WTC11 (cell line): Measurements from ENCODE around the gene NOC2L. TPM values are rescaled to one million over a fixed set of nuclear protein-coding genes. Genes with fewer than 3 reads are reported as not detected.

Source experiments
- ATAC-seq: fragments of 200-7000 bp; cut with Tn5 transposase; 2 replicates; pipeline ENCODE4 v1.10.0; 2021; ENCODE audit warnings: mild to moderate bottlenecking, moderate library complexity
- CTCF ChIA-PET: fragments of 300-600 bp; sonication (Branson Sonifier 250); formaldehyde crosslinking; loops from one replicate; lab custom pipeline; 2021; ENCODE audit warnings: antibody characterized with exemption; lab: Charles Lee
- POLR2A ChIA-PET: fragments of 350-600 bp; sonication (Branson Sonifier 250); formaldehyde crosslinking; loops from one replicate; lab custom pipeline; 2021; ENCODE audit warnings: antibody characterized with exemption; lab: Charles Lee
- DNase-seq: peaks from one replicate; pipeline ENCODE4 v3.0.0; 2021; ENCODE audit warnings: low spot score
- H3K27ac Mint-ChIP-seq: 2 replicates; pipeline ENCODE4 v1.8.0; 2021; ENCODE audit warnings: mixed read lengths
- H3K27me3 Mint-ChIP-seq: 2 replicates; pipeline ENCODE4 v1.8.0; 2021; ENCODE audit warnings: low read depth, mild to moderate bottlenecking, moderate library complexity, mixed read lengths
- H3K36me3 Mint-ChIP-seq: 2 replicates; pipeline ENCODE4 v1.8.0; 2021; ENCODE audit warnings: mixed read lengths
- H3K4me1 Mint-ChIP-seq: 2 replicates; pipeline ENCODE4 v1.8.0; 2022; ENCODE audit warnings: mixed read lengths
- H3K4me3 Mint-ChIP-seq: 2 replicates; pipeline ENCODE4 v1.8.0; 2021; ENCODE audit warnings: mild to moderate bottlenecking, moderate library complexity, mixed read lengths
- H3K9me3 Mint-ChIP-seq: 2 replicates; pipeline ENCODE4 v1.8.0; 2021; ENCODE audit warnings: mixed read lengths
- AFF4 ChIP-seq: sonication (generic); formaldehyde crosslinking; IDR thresholded peaks from 2 replicates; pipeline ENCODE4 v1.8.1; 2023; ENCODE audit warnings: mild to moderate bottlenecking, missing genetic modification reagents, borderline replicate concordance
- ATF3 ChIP-seq: sonication (generic); formaldehyde crosslinking; conservative IDR thresholded peaks from 2 replicates; pipeline ENCODE4 v1.8.1; 2022; ENCODE audit warnings: mild to moderate bottlenecking, missing genetic modification reagents
- CREM ChIP-seq: sonication (generic); formaldehyde crosslinking; IDR thresholded peaks from 2 replicates; pipeline ENCODE4 v1.8.1; 2022; ENCODE audit warnings: mild to moderate bottlenecking, missing genetic modification reagents, moderate library complexity
- ESRRA ChIP-seq: sonication (generic); formaldehyde crosslinking; IDR thresholded peaks from 2 replicates; pipeline ENCODE4 v1.8.1; 2022; ENCODE audit warnings: mild to moderate bottlenecking, missing genetic modification reagents, borderline replicate concordance
- ETV6 ChIP-seq: sonication (generic); formaldehyde crosslinking; IDR thresholded peaks from 2 replicates; pipeline ENCODE4 v1.8.1; 2022; ENCODE audit warnings: mild to moderate bottlenecking, missing genetic modification reagents
- HMGA2 ChIP-seq: fragments of 250-450 bp; sonication (Bioruptor Pico); IDR thresholded peaks from 2 replicates; pipeline ENCODE4 v1.4.0; 2021; ENCODE audit warnings: mild to moderate bottlenecking, moderate library complexity
- HMGXB4 ChIP-seq: sonication (generic); formaldehyde crosslinking; IDR thresholded peaks from 2 replicates; pipeline ENCODE4 v1.8.1; 2023; ENCODE audit warnings: mild to moderate bottlenecking, moderate library complexity, missing genetic modification reagents
- MLX ChIP-seq: sonication (generic); formaldehyde crosslinking; IDR thresholded peaks from 2 replicates; pipeline ENCODE4 v1.8.1; 2023; ENCODE audit warnings: mild to moderate bottlenecking, missing genetic modification reagents, moderate library complexity
- PRDM15 ChIP-seq: sonication (generic); formaldehyde crosslinking; IDR thresholded peaks from 2 replicates; pipeline ENCODE4 v1.8.0; 2022; ENCODE audit warnings: missing genetic modification reagents
- PRRX2 ChIP-seq: fragments of 250-450 bp; sonication (Bioruptor Pico); IDR thresholded peaks from 2 replicates; pipeline ENCODE4 v1.8.0; 2021; ENCODE audit warnings: mild to moderate bottlenecking
- TEAD4 ChIP-seq: sonication (generic); formaldehyde crosslinking; IDR thresholded peaks from 2 replicates; pipeline ENCODE4 v1.8.0; 2022; ENCODE audit warnings: mild to moderate bottlenecking, missing genetic modification reagents
- TP53 ChIP-seq: sonication (generic); formaldehyde crosslinking; IDR thresholded peaks from 2 replicates; pipeline ENCODE4 v1.8.1; 2023; ENCODE audit warnings: mild to moderate bottlenecking, missing genetic modification reagents
- ZBTB21 ChIP-seq: sonication (generic); formaldehyde crosslinking; IDR thresholded peaks from 2 replicates; pipeline ENCODE4 v1.8.1; 2023; ENCODE audit warnings: mild to moderate bottlenecking, missing genetic modification reagents, borderline replicate concordance
- ZNF219 ChIP-seq: sonication (generic); formaldehyde crosslinking; IDR thresholded peaks from 2 replicates; pipeline ENCODE4 v1.8.0; 2023; ENCODE audit warnings: missing genetic modification reagents, mild to moderate bottlenecking, borderline replicate concordance
- ZNF532 ChIP-seq: fragments of 250-450 bp; sonication (Bioruptor Pico); IDR thresholded peaks from 2 replicates; pipeline ENCODE4 v1.9.0; 2021; ENCODE audit warnings: mild to moderate bottlenecking, borderline replicate concordance
- total RNA-seq: library from RNA; stranded (reverse); gene quantifications from 3 replicates; pipeline ENCODE4 v1.2.3, GENCODE V29; 2021
- TF ChIP-seq, protein P1 (sequence below): sonication (generic); formaldehyde crosslinking; IDR thresholded peaks from 2 replicates; pipeline ENCODE4 v1.8.1; 2023; ENCODE audit warnings: mild to moderate bottlenecking, missing genetic modification reagents, moderate library complexity

The NOC2L gene
- total RNA-seq, 1 experiment from 2014 or later, result 182 TPM

DNA sequence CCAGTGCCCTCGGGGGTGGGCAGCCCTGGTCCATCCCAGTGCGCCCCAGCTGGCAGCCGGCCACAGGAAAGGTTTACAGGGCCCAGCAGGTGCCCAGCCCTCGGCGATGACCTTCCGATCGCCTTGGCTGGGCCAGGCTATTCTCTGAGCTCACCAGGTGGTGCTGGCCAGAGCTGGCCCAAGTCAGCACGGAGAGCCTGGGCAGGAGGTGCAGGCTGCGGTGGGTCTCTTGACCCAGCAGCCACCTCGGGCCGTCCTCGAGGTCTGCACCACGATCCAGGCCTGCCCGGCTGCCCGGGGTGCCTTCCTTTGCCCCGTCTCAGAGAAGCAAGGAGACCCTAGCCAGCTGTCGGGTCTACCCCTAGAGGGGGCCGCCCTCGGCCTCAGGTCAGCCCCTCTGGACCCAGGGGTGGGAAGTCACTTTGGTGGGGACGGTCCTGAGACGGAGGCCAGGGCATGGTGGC, 22.5 kb upstream of the NOC2L start:
- Mint-ChIP-seq H3K27me3 (peaks cover 42% of the 10 kb centered on the region), H3K4me1 (no peaks in the 10 kb centered on the region), H3K4me3 (no peak overlapping the region), H3K36me3 (peaks cover 3% of the 10 kb centered on the region; the same call in 1 of the 2 replicates), H3K9me3 (peaks cover 3% of the 10 kb centered on the region), H3K27ac (no peak overlapping the region)
- ChIA-PET POLR2A (no interaction called here), CTCF (interaction anchor here (1.0 to 6.3 kb wide), 7 partner anchors 15 to 83 kb away, joined by 3 to 47 read pairs (median 7); partner anchors contain the start of genes HES4, ISG15 and PLEKHN1)
- TF ChIP-seq ZNF219 (CRISPR knock-in tag) (no peak), ETV6 (no peak), PRDM15 (no peak), HMGXB4 (CRISPR knock-in tag) (no peak)
- TF ChIP-seq, protein P1, sequence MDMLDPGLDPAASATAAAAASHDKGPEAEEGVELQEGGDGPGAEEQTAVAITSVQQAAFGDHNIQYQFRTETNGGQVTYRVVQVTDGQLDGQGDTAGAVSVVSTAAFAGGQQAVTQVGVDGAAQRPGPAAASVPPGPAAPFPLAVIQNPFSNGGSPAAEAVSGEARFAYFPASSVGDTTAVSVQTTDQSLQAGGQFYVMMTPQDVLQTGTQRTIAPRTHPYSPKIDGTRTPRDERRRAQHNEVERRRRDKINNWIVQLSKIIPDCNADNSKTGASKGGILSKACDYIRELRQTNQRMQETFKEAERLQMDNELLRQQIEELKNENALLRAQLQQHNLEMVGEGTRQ (CRISPR knock-in tag), result no peak
- DNase-seq (no peak), ATAC-seq (no peak)

DNA sequence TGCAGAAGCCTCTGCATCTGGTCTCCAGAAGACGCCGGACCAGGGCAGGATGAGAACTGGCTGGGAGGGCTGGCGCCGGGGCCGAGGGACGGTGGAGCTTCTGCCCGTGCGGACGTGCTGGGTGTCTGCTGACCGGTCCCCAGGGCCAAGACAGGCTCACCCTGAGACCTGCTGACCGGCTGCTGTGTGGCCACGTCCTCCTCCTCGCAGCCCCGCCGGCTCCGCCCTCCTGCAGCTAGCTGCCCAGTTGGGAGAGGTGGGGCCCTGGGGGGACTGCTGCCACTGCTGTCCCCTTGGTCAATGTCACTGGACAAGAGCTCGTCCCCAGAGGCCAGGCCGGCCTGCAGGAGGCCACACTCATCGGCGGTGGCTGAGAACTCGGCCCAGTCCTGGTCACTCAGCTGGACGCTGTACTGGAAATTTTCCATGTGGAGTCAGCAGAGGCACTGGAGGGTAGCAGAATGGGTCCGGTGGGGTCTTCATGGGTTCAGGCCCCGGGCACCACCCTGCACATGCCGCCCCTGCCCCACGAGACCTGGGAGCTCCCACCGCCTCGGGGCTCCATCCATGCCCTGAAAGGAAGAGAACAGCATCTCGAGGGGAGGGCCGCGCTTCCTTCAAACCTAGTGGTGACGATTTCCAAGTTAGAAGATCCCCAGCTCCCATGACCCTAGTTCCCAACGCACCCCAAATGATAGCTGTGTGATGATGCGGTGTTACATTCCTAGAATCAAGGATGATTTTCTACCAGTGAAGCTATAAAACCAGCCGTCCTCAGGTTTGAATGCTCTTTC, 21.7 kb upstream of the NOC2L start:
- peaks cover 35% of the 10 kb centered on the region for H3K27me3 Mint-ChIP-seq
- H3K27ac Mint-ChIP-seq, result no peak overlapping the region
- no peak for DNase-seq
- H3K4me1 Mint-ChIP-seq, result peaks cover 2% of the 10 kb centered on the region
- no peak for ATAC-seq
- no peak for TF ChIP-seq AFF4 (CRISPR knock-in tag)
- no peak for TF ChIP-seq ATF3 (CRISPR knock-in tag)
- no peak for TF ChIP-seq ZNF532 (CRISPR knock-in tag)
- no peak for TF ChIP-seq TP53 (CRISPR knock-in tag)
- no peak for TF ChIP-seq ESRRA (CRISPR knock-in tag)
- TF ChIP-seq CREM (CRISPR knock-in tag), result no peak
- TF ChIP-seq HMGA2, result no peak
- no peak for TF ChIP-seq MLX (CRISPR knock-in tag)
- TF ChIP-seq TEAD4 (CRISPR knock-in tag), result no peak
- no peak for TF ChIP-seq PRRX2 (CRISPR knock-in tag)
- no peak for TF ChIP-seq ZBTB21 (CRISPR knock-in tag)
- peaks cover 3% of the 10 kb centered on the region; the same call in 1 of the 2 replicates for H3K36me3 Mint-ChIP-seq
- H3K4me3 Mint-ChIP-seq, result no peak overlapping the region
- ChIA-PET CTCF (interaction anchor here (1.0 to 6.3 kb wide), 7 partner anchors 14 to 83 kb away, joined by 3 to 47 read pairs (median 4); partner anchors contain the start of genes HES4 and PLEKHN1), POLR2A (no interaction called here)
- peaks cover 3% of the 10 kb centered on the region for H3K9me3 Mint-ChIP-seq
